WTC11 (cell line): ENCODE measurements around the gene SLC27A6. TPM values are rescaled to one million over a fixed set of nuclear protein-coding genes. Genes with fewer than 3 reads are reported as not detected.

Source experiments
- ATAC-seq: fragments of 200-7000 bp; cut with Tn5 transposase; 2 replicates; pipeline ENCODE4 v1.10.0; 2021; ENCODE audit warnings: mild to moderate bottlenecking, moderate library complexity
- CTCF ChIA-PET: fragments of 300-600 bp; sonication (Branson Sonifier 250); formaldehyde crosslinking; loops from one replicate; lab custom pipeline; 2021; ENCODE audit warnings: antibody characterized with exemption; lab: Charles Lee
- POLR2A ChIA-PET: fragments of 350-600 bp; sonication (Branson Sonifier 250); formaldehyde crosslinking; loops from one replicate; lab custom pipeline; 2021; ENCODE audit warnings: antibody characterized with exemption; lab: Charles Lee
- DNase-seq: peaks from one replicate; pipeline ENCODE4 v3.0.0; 2021; ENCODE audit warnings: low spot score
- H3K27ac Mint-ChIP-seq: 2 replicates; pipeline ENCODE4 v1.8.0; 2021; ENCODE audit warnings: mixed read lengths
- H3K27me3 Mint-ChIP-seq: 2 replicates; pipeline ENCODE4 v1.8.0; 2021; ENCODE audit warnings: low read depth, mild to moderate bottlenecking, moderate library complexity, mixed read lengths
- H3K36me3 Mint-ChIP-seq: 2 replicates; pipeline ENCODE4 v1.8.0; 2021; ENCODE audit warnings: mixed read lengths
- H3K4me1 Mint-ChIP-seq: 2 replicates; pipeline ENCODE4 v1.8.0; 2022; ENCODE audit warnings: mixed read lengths
- H3K4me3 Mint-ChIP-seq: 2 replicates; pipeline ENCODE4 v1.8.0; 2021; ENCODE audit warnings: mild to moderate bottlenecking, moderate library complexity, mixed read lengths
- H3K9me3 Mint-ChIP-seq: 2 replicates; pipeline ENCODE4 v1.8.0; 2021; ENCODE audit warnings: mixed read lengths
- CDX4 ChIP-seq: fragments of 250-450 bp; sonication (Bioruptor Pico); IDR thresholded peaks from 2 replicates; pipeline ENCODE4 v1.9.0; 2021; ENCODE audit warnings: moderate library complexity, mild to moderate bottlenecking, inconsistent platforms, borderline replicate concordance
- E2F5 ChIP-seq: sonication (generic); formaldehyde crosslinking; IDR thresholded peaks from 2 replicates; pipeline ENCODE4 v1.8.1; 2022; ENCODE audit warnings: mild to moderate bottlenecking, moderate library complexity, missing genetic modification reagents
- KAT7 ChIP-seq: sonication (generic); formaldehyde crosslinking; IDR thresholded peaks from 2 replicates; pipeline ENCODE4 v1.8.1; 2023; ENCODE audit warnings: missing genetic modification reagents, mild to moderate bottlenecking, borderline replicate concordance
- RORB ChIP-seq: fragments of 250-450 bp; sonication (Bioruptor Pico); IDR thresholded peaks from 2 replicates; pipeline ENCODE4 v1.9.0; 2021; ENCODE audit warnings: mild to moderate bottlenecking
- SMAD4 ChIP-seq: sonication (generic); formaldehyde crosslinking; IDR thresholded peaks from 2 replicates; pipeline ENCODE4 v1.8.0; 2022; ENCODE audit warnings: mild to moderate bottlenecking, missing genetic modification reagents
- TEAD4 ChIP-seq: sonication (generic); formaldehyde crosslinking; IDR thresholded peaks from 2 replicates; pipeline ENCODE4 v1.8.0; 2022; ENCODE audit warnings: mild to moderate bottlenecking, missing genetic modification reagents
- USF2 ChIP-seq: sonication (generic); formaldehyde crosslinking; IDR thresholded peaks from 2 replicates; pipeline ENCODE4 v1.8.1; 2023; ENCODE audit warnings: mild to moderate bottlenecking, missing genetic modification reagents, moderate library complexity
- ZNF121 ChIP-seq: sonication (generic); formaldehyde crosslinking; IDR thresholded peaks from 2 replicates; pipeline ENCODE4 v1.8.0; 2023; ENCODE audit warnings: missing genetic modification reagents
- ZNF219 ChIP-seq: sonication (generic); formaldehyde crosslinking; IDR thresholded peaks from 2 replicates; pipeline ENCODE4 v1.8.0; 2023; ENCODE audit warnings: missing genetic modification reagents, mild to moderate bottlenecking, borderline replicate concordance
- ZNF281 ChIP-seq: sonication (generic); formaldehyde crosslinking; IDR thresholded peaks from 2 replicates; pipeline ENCODE4 v1.8.0; 2023; ENCODE audit warnings: mild to moderate bottlenecking, missing genetic modification reagents
- ZNF425 ChIP-seq: fragments of 250-450 bp; sonication (Bioruptor Pico); conservative IDR thresholded peaks from 2 replicates; pipeline ENCODE4 v1.9.0; 2021; ENCODE audit warnings: mild to moderate bottlenecking
- ZNF512 ChIP-seq: sonication (generic); formaldehyde crosslinking; IDR thresholded peaks from 2 replicates; pipeline ENCODE4 v1.8.1; 2022; ENCODE audit warnings: missing genetic modification reagents, borderline replicate concordance
- total RNA-seq: library from RNA; stranded (reverse); gene quantifications from 3 replicates; pipeline ENCODE4 v1.2.3, GENCODE V29; 2021
- TF ChIP-seq, protein P1 (sequence below): sonication (generic); formaldehyde crosslinking; IDR thresholded peaks from 2 replicates; pipeline ENCODE4 v1.8.1; 2023; ENCODE audit warnings: mild to moderate bottlenecking, moderate library complexity, missing genetic modification reagents
- TF ChIP-seq, protein P2 (sequence below): sonication (generic); formaldehyde crosslinking; IDR thresholded peaks from 2 replicates; pipeline ENCODE4 v1.8.1; 2023; ENCODE audit warnings: mild to moderate bottlenecking, missing genetic modification reagents
- TF ChIP-seq, protein P3 (sequence below): fragments of 250-450 bp; sonication (Bioruptor Pico); IDR thresholded peaks from 2 replicates; pipeline ENCODE4 v2.1.2; 2022; ENCODE audit warnings: mild to moderate bottlenecking, moderate library complexity

SLC27A6 gene
- total RNA-seq, 1 experiment from 2014 or later: 3.6 TPM

DNA sequence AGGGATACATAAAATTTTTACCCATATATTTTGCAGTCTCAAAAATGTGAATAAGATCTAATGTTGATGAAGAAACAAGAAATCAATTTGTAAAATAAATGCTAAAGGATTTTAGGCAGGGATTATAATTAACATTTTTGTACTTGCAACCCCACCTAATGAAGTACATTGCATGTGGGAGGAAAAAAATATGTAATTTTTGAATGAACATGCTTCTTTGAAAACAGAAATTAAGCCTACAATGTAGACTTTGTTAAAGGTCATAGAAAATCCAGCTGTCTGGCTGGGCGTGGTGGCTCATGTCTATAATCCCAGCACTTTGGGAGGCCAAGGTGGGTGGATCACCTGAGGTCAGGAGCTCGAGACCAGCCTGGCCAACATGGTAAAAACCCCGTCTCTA is 15.6 kb downstream of the SLC27A6 start:
- ATAC-seq (no peak), DNase-seq (no peak)
- Mint-ChIP-seq H3K27ac (no peak overlapping the region), H3K9me3 (no peaks in the 10 kb centered on the region), H3K4me1 (peaks cover 14% of the 10 kb centered on the region), H3K36me3 (no peaks in the 10 kb centered on the region), H3K27me3 (no peaks in the 10 kb centered on the region), H3K4me3 (no peak overlapping the region)
- TF ChIP-seq ZNF219 (CRISPR knock-in tag): no peak
- TF ChIP-seq E2F5: no peak
- no peak for TF ChIP-seq SMAD4 (CRISPR knock-in tag)
- no peak for TF ChIP-seq ZNF281 (CRISPR knock-in tag)
- TF ChIP-seq, protein P1, sequence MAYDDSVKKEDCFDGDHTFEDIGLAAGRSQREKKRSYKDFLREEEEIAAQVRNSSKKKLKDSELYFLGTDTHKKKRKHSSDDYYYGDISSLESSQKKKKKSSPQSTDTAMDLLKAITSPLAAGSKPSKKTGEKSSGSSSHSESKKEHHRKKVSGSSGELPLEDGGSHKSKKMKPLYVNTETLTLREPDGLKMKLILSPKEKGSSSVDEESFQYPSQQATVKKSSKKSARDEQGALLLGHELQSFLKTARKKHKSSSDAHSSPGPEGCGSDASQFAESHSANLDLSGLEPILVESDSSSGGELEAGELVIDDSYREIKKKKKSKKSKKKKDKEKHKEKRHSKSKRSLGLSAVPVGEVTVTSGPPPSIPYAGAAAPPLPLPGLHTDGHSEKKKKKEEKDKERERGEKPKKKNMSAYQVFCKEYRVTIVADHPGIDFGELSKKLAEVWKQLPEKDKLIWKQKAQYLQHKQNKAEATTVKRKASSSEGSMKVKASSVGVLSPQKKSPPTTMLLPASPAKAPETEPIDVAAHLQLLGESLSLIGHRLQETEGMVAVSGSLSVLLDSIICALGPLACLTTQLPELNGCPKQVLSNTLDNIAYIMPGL (CRISPR knock-in tag): no peak
- TF ChIP-seq CDX4 (CRISPR knock-in tag): no peak
- TF ChIP-seq KAT7 (CRISPR knock-in tag): no peak
- TF ChIP-seq, protein P2, sequence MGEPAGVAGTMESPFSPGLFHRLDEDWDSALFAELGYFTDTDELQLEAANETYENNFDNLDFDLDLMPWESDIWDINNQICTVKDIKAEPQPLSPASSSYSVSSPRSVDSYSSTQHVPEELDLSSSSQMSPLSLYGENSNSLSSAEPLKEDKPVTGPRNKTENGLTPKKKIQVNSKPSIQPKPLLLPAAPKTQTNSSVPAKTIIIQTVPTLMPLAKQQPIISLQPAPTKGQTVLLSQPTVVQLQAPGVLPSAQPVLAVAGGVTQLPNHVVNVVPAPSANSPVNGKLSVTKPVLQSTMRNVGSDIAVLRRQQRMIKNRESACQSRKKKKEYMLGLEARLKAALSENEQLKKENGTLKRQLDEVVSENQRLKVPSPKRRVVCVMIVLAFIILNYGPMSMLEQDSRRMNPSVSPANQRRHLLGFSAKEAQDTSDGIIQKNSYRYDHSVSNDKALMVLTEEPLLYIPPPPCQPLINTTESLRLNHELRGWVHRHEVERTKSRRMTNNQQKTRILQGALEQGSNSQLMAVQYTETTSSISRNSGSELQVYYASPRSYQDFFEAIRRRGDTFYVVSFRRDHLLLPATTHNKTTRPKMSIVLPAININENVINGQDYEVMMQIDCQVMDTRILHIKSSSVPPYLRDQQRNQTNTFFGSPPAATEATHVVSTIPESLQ: no peak
- no peak for TF ChIP-seq ZNF425 (CRISPR knock-in tag)
- TF ChIP-seq TEAD4 (CRISPR knock-in tag): no peak
- no peak for TF ChIP-seq RORB (CRISPR knock-in tag)
- no peak for TF ChIP-seq USF2
- TF ChIP-seq ZNF121 (CRISPR knock-in tag): no peak
- TF ChIP-seq, protein P3, sequence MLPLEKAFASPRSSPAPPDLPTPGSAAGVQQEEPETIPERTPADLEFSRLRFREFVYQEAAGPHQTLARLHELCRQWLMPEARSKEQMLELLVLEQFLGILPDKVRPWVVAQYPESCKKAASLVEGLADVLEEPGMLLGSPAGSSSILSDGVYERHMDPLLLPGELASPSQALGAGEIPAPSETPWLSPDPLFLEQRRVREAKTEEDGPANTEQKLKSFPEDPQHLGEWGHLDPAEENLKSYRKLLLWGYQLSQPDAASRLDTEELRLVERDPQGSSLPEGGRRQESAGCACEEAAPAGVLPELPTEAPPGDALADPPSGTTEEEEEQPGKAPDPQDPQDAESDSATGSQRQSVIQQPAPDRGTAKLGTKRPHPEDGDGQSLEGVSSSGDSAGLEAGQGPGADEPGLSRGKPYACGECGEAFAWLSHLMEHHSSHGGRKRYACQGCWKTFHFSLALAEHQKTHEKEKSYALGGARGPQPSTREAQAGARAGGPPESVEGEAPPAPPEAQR (CRISPR knock-in tag): no peak
- no peak for TF ChIP-seq ZNF512 (CRISPR knock-in tag)
- ChIA-PET CTCF (no interaction called here), POLR2A (no interaction called here)
